ENCODE data around the gene PLIN4.

GRCh38 chr19:4512070-4512469 lies 6.2 kb downstream of the PLIN4 start:
- TF ChIP-seq POLR2AphosphoS5 (IDR thresholded peaks at IDR 0.05; ENCODE audit: insufficient read depth in 1 of 2, low read depth in 1 of 2) (no peak), POLR2A (IDR thresholded peaks at IDR 0.05) (no peak)
- TF ChIP-seq, protein P1, sequence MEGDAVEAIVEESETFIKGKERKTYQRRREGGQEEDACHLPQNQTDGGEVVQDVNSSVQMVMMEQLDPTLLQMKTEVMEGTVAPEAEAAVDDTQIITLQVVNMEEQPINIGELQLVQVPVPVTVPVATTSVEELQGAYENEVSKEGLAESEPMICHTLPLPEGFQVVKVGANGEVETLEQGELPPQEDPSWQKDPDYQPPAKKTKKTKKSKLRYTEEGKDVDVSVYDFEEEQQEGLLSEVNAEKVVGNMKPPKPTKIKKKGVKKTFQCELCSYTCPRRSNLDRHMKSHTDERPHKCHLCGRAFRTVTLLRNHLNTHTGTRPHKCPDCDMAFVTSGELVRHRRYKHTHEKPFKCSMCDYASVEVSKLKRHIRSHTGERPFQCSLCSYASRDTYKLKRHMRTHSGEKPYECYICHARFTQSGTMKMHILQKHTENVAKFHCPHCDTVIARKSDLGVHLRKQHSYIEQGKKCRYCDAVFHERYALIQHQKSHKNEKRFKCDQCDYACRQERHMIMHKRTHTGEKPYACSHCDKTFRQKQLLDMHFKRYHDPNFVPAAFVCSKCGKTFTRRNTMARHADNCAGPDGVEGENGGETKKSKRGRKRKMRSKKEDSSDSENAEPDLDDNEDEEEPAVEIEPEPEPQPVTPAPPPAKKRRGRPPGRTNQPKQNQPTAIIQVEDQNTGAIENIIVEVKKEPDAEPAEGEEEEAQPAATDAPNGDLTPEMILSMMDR (IDR thresholded peaks at IDR 0.05) = no peak

Data from vagina (tissue), 2 donors.